ENCODE measurements around the gene SACM1L. TPM values are rescaled to one million over a fixed set of nuclear protein-coding genes. Genes with fewer than 3 reads are reported as not detected.

SACM1L gene
- total and polyA plus RNA-seq, 2 of the 13 experiments (the other 11 are each of a cell fraction or from before 2014, with no cell fraction given), result 15.1 to 27.8 TPM

- no peak for TF ChIP-seq GZF1 (CRISPR knock-in tag; IDR thresholded peaks at IDR 0.05)
- TF ChIP-seq CENPT (CRISPR knock-in tag; IDR thresholded peaks at IDR 0.05; ENCODE audit: low read depth), result no peak
- TF ChIP-seq TBX2 (CRISPR knock-in tag; IDR thresholded peaks at IDR 0.05; ENCODE audit: borderline replicate concordance), result no peak
- no peak for TF ChIP-seq WIZ (CRISPR knock-in tag; IDR thresholded peaks at IDR 0.05)
- TF ChIP-seq HES4 (CRISPR knock-in tag; IDR thresholded peaks at IDR 0.05; ENCODE audit: borderline replicate concordance), result no peak
- TF ChIP-seq ZNF737 (CRISPR knock-in tag; IDR thresholded peaks at IDR 0.05; ENCODE audit: borderline replicate concordance), result no peak
- no peak for TF ChIP-seq E2F5 (CRISPR knock-in tag; conservative IDR thresholded peaks at IDR 0.05)
- no peak for TF ChIP-seq RERE (CRISPR knock-in tag; IDR thresholded peaks at IDR 0.05; ENCODE audit: low read depth)
- no peak for TF ChIP-seq KLF15 (CRISPR knock-in tag; IDR thresholded peaks at IDR 0.05; ENCODE audit: borderline replicate concordance)
Measured at GRCh38 chr3:45793482-45794176, 104.4 kb downstream of the SACM1L start (continued).
